SKM-1 (cell line): Measurements from ENCODE around the gene MSI2.
"Not testable (repeated sequence)": the region's sequence is repeated elsewhere in the genome, so short reads cannot be mapped to it uniquely, and the experiment has no call there.

Source experiments
- DNase-seq: peaks from one replicate; lab custom pipeline; 2025; ENCODE audit not compliant: unreplicated experiment; lab: John Stamatoyannopoulos, UW

The MSI2 gene

GRCh38 chr17:57288773-57289121 is 32.4 kb downstream of the MSI2 start:
- no peak for DNase-seq

GRCh38 chr17:57289130-57289529 is 32.8 kb downstream of the MSI2 start:
- no peak for DNase-seq

- DNase-seq = no peak
Observed at GRCh38 chr17:57289613-57290012, 33.3 kb downstream of the MSI2 start.

- DNase-seq = no peak
Observed at GRCh38 chr17:57290981-57291380, 34.7 kb downstream of the MSI2 start.

DNA sequence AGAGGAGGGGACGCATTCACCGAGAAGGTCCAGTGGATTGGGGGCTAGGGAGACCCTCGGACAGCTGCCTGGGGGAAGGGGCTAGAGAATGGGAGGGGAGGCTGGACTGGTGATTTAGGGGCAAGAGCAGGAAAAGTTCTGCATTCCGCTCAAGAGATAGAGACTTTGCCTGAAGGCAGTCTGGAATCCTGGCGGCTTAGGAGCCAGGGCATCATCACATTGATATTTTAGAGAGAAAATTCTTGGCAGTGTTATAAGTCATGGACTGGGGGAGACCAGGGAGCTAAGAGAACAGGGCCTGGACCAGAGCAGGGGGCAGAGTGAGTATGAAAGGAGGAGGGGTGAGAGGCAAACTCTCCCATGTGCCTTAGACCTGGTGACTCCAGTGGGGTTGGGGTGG is 35.8 kb downstream of the MSI2 start:
- DNase-seq = no peak

- no peak for DNase-seq
Observed at GRCh38 chr17:57293077-57293476, 36.8 kb downstream of the MSI2 start.

- DNase-seq = no peak
Observed at GRCh38 chr17:57294101-57294500, 37.8 kb downstream of the MSI2 start.

DNA sequence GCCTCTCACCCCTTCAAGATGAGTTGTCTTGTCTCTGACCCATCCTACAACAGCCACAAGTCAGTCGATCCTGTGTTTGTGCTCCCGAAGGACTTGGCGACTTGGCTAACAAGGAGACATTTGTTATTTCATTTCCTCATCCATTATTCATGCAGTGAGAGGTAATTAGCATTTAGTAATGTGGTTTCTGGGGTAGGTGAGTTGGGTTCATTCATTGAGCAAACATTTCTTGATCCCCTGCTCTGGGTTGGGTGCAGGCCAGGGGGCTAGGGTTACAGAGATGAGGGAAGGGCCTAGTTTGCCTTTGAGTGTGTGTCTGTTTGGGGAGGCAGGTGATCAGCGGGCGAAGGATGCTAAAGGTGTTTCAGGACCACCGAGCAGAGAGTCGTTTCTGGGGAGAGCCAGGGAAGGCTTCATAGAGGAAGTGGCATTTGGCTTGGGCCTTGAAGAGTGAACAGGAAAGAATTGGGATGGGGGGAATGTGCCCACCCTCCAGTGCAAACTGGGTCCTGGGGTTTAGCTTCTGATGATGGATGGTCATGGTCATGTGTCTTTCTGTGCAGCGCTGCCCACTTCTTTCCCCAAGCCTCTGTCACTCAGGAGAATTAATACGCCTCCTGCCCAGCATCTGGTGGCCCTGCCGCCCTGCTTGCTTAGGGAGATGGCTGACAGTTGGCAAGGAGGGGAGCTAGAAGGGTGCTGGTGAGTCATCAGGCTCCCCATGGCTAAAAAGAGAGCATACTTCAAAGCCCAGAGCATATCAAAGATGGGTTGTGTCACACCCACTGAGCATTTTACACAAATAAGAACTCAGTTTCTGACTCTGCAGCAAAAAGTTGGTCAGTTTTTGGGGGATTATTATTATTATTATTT is 38.5 kb downstream of the MSI2 start:
- DNase-seq = no peak

- DNase-seq = no peak
Observed at GRCh38 chr17:57295526-57296023, 39.3 kb downstream of the MSI2 start.

- no peak for DNase-seq
Observed at GRCh38 chr17:57296231-57296630, 39.9 kb downstream of the MSI2 start.

GRCh38 chr17:57299176-57299575 is 42.9 kb downstream of the MSI2 start:
- DNase-seq = no peak

DNA sequence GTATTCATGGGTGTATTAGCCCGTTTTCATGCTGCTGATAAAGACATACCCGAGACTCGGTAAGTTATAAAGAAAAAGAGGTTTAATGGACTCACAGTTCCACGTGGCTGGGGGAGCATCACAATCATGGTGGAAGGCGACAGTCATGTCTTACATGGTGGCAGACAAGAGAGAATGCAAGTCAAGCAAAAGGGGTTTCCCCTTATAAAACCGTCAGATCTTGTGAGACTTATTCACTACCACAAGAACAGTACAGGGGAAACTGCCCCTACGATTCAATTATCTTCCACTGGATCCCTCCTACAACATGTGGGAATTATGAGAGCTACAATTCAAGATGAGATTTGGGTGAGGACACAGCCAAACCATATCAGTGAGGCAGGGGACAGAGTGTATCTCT is 44.3 kb downstream of the MSI2 start:
- DNase-seq = not testable (repeated sequence)

GRCh38 chr17:57302690-57303465 is 46.6 kb downstream of the MSI2 start:
- DNase-seq = no peak

DNA sequence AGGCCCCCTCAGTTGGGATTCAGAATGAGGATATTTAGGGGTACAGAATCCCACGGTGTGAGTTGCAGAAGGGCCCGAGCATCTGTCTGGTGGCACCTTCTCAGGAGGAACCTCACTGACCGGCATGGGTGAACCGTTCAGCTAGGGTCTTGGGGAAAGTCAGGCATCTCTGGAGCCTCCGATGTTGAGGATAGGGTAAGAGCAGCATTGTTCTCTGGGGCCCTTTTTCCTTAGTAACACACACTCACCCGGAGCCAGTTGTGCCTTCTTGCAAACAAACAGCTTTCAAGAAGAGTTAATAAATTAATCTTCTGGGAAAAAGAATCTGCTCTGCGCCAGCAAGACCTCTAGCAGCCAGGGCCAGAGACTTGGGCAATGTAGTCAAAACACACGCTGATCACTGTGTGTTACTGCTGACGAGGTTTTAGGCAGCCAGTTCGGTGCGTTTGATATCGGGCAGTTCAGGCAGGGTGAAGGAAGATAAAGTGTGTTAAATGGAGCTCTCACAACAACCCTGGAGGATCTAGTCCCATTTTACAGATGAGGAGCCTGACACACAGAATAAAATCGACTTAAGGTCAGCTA is 48.9 kb downstream of the MSI2 start:
- DNase-seq = no peak

- no peak for DNase-seq
Observed at GRCh38 chr17:57305908-57306504, 49.7 kb downstream of the MSI2 start.

DNA sequence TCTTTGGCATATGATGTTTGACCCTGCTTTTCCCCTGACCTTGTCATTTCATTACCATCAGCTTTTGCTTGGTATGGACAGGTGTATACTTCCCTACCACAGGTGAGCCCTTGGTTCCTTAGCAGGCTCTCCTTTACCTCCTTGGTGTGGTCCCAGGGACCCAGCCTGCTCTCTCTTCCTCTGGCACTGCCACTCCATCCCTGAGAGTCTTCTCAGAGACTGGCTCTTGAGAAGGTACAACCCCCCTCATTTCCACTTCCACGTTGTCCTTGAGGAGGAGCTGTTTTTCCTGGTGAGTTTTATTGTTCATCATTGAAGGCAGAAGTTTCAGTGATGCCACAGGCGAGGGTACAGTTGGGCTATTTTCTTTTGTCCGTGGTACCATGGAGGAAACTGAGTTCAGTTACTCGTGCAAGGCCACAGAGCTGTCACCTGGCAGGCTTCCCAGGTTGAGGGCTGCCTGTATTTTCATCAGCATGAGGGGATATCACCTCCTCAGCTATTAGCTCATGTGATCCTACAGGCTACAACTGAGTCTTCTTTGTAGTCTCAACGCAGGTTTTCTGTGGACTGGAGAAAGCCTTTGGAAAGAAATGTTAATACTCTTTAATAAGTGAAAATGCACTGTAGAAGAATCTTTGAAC is 52.3 kb downstream of the MSI2 start:
- DNase-seq = no peak

DNA sequence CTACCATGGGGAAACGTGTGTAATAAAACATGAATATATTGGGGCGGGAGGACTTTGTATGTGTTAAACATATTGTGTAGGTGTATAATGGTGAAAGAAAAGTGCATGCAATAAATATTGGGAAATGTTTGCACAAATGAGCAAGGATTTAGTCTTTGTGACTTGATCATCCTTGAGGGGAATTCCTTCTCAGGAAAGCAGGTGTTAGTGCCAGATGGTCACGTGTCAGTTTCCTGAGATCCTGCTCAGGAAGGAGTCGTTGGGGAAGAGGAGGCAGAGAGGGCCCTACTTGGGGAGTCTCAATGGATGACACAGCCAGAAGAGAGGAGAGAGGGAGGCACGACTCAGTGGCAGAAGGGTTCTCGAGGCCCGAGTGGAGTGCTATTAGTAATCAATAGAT is 53.2 kb downstream of the MSI2 start:
- no peak for DNase-seq

DNA sequence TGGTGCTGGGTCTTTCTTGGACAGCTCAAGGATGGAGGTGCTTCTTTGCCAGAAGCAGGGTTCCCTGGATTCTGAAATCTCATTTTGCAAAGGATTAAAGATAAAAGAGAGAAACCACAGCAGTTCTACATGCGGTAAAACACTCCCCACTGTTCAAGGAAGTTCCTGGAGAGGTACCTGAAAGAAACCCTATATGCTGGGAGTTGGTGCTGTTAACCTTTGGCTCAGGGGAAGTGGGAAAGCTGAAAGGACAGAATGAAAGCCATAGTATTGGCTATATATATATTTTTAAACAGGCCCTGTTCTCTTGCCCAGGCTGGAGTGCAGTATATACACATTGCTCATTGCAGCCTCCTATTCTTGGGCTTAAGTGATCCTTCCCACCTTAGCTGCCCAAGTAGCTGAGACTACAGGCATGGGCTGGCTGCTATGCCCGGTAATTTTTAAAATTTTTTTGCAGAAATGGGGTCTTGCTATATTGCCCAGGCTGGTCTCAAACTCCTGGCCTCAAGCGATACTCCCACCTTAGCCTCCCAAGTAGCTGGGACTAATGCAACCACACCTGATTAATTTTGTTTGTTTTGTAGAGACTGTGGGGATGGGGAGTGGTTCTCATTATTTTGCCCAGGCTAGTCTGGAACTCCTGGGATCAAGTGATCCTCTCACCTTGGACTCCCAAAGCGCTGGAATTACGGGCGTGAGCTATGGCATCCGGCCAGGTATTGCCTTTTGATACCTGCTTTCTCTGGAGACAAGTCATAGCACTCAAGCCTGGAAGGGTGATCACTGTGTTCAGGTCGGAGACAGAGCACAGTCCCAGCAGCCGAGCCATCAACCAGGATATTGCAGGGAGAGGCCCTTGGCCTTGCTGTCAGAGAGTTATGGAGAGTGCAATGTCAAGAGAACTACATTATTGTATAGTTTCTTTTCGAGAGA is 55.2 kb downstream of the MSI2 start:
- no peak for DNase-seq

DNA sequence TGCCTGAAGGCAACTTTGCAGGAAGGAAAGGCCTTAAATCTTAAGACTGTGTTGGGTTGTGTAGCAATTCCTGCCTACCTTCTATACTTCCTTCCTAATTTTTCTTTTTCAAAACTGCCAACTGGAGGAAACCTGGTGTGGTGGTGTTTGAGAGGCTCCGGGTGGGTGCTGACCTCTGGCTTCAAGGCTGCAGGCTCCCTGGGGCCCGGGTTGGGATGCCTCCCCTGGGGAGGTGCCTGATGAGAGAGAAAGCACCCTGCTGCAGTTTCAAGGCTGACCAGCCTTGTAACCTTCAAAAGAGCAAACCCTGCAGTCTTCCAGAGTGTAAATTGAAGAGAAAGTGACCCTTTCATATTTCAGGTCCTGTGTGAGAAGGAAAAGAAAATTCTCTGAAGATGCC is 55.9 kb downstream of the MSI2 start:
- no peak for DNase-seq
